K562 (cell line): ENCODE data around the gene SLC7A8. TPM values are rescaled to one million over a fixed set of nuclear protein-coding genes. Genes with fewer than 3 reads are reported as not detected.

Source experiments
- NFIC ChIP-seq: fragments of 450-650 bp; IDR thresholded peaks from 2 replicates; pipeline ENCODE4 v1.6.1; 2017; ENCODE audit warnings: mild to moderate bottlenecking, inconsistent platforms
- RFX1 ChIP-seq: fragments of 450-650 bp; IDR thresholded peaks from 2 replicates; pipeline ENCODE4 v1.6.1; 2016; ENCODE audit warnings: mild to moderate bottlenecking, moderate library complexity
- polyA plus RNA-seq, 8 experiments: library from polyadenylated mRNA; depleted of rRNA in 4 of 8; stranded (reverse) in 5 of 8; unstranded in 3 of 8; fragments of >200 nt; fragmentation: Nextera tagmentation in 2 of 8; fragmentation: Illumina TruSeq in 1 of 8; extraction: Ambion mirVana in 2 of 8; extraction: Trizol in 1 of 8; gene quantifications; 2 replicates each; pipeline versions ENCODE4 v1.2.1 to v1.2.3, GENCODE V29; 2011 to 2014; ENCODE audit warnings: inconsistent platforms in 1 of 8, missing spikeins in 1 of 8
- total RNA-seq, 7 experiments: library from RNA; depleted of rRNA in 6 of 7; stranded (reverse); fragments of >200 nt in 6 of 7; fragmentation: Illumina TruSeq in 2 of 7; extraction: Trizol in 2 of 7; gene quantifications; 2 replicates each; pipeline versions ENCODE4 v1.2.1 to v1.2.3, GENCODE V29; 2011 to 2021; ENCODE audit warnings: low replicate concordance in 1 of 7
- TF ChIP-seq, protein P1 (sequence below): fragments of 450-650 bp; IDR thresholded peaks from 2 replicates; pipeline ENCODE4 v1.6.1; 2017; ENCODE audit warnings: antibody characterized with exemption
- TF ChIP-seq, protein P2 (sequence below): fragments of 450-650 bp; formaldehyde crosslinking; IDR thresholded peaks from 2 replicates; pipeline ENCODE4 v1.4.0; 2022; ENCODE audit warnings: missing genetic modification characterization

The SLC7A8 gene
- total and polyA plus RNA-seq, 9 of the 15 experiments (the other 6 are each of a cell fraction or from before 2014, with no cell fraction given): 2.0 to 33.0 (median 6.0) TPM

DNA sequence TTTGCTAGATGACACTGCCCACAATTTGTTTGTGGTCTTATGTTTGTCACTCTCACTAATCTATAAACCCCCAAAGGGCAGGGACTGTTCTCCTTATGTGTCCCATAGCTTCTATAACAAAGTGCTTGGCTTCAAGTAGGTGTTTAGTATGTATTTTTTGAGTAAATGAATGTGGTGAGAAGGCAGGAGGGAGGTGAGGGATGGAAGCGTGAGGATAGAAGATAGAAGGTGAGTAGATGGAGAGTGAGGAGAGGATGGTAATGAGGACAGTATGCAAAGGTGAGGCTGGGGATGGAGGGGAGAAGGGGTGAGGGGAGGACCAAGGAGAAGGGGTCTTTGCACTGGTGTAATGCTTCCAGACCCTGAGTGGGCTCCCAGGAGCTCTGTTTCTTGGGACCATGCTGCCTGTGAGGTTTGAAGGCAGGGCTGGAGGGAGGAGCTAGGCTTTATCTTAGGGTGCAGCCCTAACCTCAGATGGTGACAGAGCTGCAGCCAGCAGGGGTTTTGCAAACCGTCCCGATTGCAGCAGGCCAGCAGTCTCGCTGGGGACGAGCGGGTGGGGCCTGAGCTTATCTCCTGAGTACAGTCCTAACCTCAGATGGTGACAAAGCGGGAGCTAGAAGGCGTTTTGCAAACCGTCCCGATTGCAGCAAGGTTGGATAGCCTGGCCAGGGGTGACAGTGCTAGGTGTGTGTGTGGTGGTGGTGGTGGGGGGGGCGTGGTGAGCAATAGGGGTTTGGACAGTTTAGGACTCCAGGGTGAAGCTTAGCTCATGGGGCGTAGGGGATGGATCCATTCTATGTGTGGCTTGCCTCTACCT, 70.9 kb downstream of the SLC7A8 start (continued):
- TF ChIP-seq, protein P1, sequence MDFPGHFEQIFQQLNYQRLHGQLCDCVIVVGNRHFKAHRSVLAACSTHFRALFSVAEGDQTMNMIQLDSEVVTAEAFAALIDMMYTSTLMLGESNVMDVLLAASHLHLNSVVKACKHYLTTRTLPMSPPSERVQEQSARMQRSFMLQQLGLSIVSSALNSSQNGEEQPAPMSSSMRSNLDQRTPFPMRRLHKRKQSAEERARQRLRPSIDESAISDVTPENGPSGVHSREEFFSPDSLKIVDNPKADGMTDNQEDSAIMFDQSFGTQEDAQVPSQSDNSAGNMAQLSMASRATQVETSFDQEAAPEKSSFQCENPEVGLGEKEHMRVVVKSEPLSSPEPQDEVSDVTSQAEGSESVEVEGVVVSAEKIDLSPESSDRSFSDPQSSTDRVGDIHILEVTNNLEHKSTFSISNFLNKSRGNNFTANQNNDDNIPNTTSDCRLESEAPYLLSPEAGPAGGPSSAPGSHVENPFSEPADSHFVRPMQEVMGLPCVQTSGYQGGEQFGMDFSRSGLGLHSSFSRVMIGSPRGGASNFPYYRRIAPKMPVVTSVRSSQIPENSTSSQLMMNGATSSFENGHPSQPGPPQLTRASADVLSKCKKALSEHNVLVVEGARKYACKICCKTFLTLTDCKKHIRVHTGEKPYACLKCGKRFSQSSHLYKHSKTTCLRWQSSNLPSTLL: no peak
- TF ChIP-seq NFIC (peak; percentile 92), RFX1 (no peak)
- TF ChIP-seq, protein P2, sequence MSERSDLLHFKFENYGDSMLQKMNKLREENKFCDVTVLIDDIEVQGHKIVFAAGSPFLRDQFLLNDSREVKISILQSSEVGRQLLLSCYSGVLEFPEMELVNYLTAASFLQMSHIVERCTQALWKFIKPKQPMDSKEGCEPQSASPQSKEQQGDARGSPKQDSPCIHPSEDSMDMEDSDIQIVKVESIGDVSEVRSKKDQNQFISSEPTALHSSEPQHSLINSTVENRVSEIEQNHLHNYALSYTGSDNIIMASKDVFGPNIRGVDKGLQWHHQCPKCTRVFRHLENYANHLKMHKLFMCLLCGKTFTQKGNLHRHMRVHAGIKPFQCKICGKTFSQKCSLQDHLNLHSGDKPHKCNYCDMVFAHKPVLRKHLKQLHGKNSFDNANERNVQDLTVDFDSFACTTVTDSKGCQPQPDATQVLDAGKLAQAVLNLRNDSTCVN (CRISPR knock-in tag): peak; percentile 33; the same call in 1 of the 2 replicates
- TF ChIP-seq, all 486 proteins: peak for 182
